GM18867 (cell line): ENCODE measurements around the gene RSAD1.

ENCODE experiments used
- ATAC-seq: cut with Tn5 transposase; IDR thresholded peaks from one replicate; pipeline ENCODE4 v1.9.1; 2021; ENCODE audit warnings: mild to moderate bottlenecking, moderate library complexity; ENCODE audit not compliant: unreplicated experiment

The RSAD1 gene

GRCh38 chr17:50457621-50458020, 21.0 kb upstream of the RSAD1 start:
- no peak for ATAC-seq

GRCh38 chr17:50458270-50458669, 20.4 kb upstream of the RSAD1 start:
- ATAC-seq: no peak

GRCh38 chr17:50458701-50459676, 19.7 kb upstream of the RSAD1 start:
- no peak for ATAC-seq

- no peak for ATAC-seq
Measured at GRCh38 chr17:50459756-50460155, 18.9 kb upstream of the RSAD1 start.

- no peak for ATAC-seq
Measured at GRCh38 chr17:50460831-50461526, 17.7 kb upstream of the RSAD1 start.

DNA sequence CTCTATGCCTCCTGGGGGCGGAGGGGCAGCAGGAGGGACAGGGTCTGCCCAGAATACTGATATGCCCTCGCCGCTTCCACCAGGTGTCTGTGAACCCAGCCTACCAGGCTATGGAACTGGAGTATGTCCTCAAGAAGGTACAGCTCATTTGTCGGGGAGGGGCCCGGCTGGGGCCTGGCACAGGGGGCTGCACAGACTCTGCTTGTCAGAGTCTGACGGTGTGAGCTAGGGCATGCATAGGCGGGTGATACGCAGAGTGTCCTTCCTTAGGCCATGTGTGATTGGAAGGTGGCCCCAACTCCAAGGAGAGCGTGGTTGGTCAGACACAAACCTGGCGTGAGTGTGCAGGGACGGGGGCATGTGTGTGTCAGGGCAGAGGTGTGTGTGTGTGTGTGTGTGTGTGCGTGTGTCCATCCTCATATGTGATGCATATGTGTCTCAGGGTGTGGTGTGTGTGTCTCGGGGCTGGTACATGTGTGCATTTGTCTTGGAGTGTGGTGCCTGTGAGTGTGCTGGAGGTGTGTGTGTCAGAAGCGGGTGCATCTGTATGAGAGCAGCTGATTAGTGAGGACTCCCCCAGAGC, 17.0 kb upstream of the RSAD1 start:
- no peak for ATAC-seq

DNA sequence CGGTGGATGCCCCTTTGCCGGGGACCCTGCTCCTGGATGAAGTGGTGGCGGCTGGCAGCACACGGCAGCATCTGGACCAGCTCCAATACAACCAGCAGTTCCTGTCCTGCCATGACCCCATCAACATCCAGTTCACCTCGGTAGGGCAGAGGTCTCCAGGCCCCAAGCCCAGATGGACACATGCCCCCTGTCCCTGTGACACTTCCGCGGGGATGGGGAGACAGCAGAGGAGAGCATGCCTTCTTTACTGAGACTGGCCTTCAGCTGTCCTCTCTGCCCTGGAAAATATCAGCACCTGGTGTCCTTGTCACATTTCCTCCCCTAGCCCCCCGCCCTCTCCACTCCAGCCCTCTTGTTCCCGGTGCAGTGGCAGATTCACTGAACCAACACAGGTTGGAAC, 16.2 kb upstream of the RSAD1 start:
- no peak for ATAC-seq

DNA sequence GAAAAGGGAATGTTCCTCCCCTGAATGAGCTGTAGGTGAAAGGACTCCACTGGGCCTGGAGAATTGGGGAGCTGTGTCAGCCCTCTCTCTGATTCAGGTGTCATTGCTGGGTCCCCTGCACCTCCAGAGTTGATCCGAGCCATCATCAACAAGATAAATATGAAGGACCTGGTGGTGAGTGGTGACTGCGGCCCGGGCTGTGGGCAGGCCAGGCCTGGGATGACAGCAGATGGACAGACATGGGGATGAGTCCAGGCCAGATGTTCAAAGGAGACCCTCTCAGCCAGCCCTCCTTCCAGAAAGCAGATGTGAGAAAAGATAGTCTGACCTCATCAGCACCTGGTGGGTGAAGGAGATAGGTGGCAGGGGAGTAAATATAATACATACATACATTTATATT, 14.5 kb upstream of the RSAD1 start:
- no peak for ATAC-seq

GRCh38 chr17:50464736-50465135, 13.9 kb upstream of the RSAD1 start:
- no peak for ATAC-seq

DNA sequence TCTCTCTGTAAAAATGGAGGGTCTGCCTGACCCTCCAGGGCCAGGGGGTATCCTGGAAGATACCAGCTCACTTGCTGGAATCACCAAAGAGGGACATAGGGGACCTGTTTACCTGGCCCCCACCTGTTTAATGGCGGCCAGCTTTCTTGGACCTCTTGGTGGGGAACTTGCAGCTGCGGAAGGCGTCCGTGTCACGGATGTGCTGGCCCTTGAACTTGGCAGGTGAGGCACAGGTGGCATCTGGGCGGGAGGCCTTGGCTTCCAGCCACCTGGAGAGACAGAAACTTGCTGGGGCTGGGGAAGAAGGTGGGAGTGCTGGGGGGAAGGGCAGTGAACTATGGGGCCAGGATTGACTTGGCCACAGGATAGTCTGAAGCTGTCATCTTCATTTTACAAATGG, 13.5 kb upstream of the RSAD1 start:
- no peak for ATAC-seq

- no peak for ATAC-seq
Measured at GRCh38 chr17:50465635-50466034, 13.0 kb upstream of the RSAD1 start.

- ATAC-seq: no peak
Measured at GRCh38 chr17:50466371-50467113, 12.1 kb upstream of the RSAD1 start.

- ATAC-seq: no peak
Measured at GRCh38 chr17:50467114-50467854, 11.4 kb upstream of the RSAD1 start.

GRCh38 chr17:50467855-50468303, 10.8 kb upstream of the RSAD1 start:
- ATAC-seq: no peak

DNA sequence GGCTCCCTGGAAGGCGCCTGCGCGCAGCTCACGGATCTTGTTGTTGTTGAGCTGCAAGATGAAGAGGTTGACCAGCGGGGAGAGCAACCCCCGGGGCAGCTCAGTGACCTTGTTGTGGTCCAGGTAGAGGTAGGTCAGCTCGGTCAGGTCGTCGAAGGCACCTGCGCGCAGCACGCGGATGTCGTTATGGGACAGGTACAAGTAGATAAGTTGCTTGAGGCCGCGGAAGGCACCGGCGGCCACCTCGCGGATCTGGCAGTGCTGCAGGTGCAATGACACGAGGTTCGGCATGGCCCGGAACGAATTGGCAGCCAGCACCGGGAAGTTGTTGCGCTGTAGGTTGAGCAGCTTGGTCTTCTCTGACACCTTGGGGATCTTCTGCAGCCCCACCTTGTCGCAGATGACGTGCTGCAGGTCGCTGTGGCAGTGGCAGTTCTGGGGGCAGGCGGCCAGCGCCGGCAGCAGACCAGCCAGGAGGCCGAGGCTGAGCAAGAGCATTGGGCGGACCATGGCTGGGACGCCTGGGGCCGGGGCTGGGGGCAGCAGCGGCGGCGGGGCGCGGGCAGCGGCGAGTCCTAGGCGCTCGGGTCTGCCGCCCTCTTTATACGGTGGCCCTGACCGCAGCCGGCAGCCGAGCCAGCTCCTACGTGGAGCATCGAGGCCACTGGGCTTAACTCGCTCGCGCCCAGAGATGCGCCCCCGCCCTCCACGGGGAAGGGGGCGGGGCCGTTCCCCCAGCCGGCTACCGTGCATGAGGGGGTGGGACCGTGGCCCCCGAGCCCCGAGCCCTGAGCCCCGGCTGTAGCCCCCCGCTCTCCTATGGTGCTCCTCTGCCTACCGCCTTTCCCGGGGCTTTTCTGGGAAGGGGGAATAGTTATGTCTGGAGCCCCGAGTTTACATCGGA, 10.1 kb upstream of the RSAD1 start, which contains the start of gene CHAD:
CHAD (minus strand) TSS at position 577 of the 904 bp plus-strand sequence; CDS start at position 510, 67 bp downstream.
- no peak for ATAC-seq

DNA sequence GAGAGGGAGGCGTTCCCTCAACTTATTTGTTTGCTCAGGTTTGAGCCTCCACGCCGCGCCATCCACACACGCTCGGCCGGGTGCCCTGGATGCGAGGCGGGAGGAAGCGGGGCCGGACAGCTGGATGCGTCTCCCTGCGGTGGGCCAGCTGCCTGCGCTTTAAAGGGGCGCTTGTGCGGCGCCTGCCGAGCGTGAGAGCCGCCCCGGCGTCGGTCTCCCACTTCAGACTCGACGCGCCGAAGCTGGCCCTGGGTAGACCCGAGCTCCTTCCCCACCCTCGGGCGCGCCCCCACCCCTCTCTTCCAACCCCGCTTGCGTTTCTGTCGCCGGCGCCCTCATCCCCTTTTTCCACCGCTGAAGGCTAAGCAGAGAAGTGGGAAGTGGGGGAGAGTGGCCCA, 9.5 kb upstream of the RSAD1 start:
- ATAC-seq: no peak

- no peak for ATAC-seq
Measured at GRCh38 chr17:50469671-50470305, 8.9 kb upstream of the RSAD1 start.

DNA sequence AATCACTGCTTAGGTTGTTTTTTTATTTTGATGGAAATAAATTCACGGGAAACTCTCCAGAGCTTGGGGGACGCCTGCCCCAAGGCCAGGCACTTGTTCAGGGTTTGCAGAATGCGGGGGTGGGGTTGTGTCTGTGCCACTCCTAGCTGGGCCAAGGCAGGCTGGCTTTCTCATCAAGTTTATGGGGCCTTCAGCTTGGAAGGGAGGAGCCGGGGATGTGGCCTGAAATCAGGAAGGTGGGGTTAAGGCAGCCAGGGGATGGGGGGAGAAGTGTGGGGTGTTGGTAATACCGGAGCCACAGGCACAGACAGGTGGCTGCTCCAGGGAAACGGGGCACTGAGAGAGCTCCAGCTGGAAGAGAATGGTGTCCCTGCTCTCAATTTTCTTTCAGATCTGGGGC, 8.2 kb upstream of the RSAD1 start:
- ATAC-seq: no peak
